HG02938 (cell line): ENCODE measurements around the gene IVD.

Source experiments
- ATAC-seq: cut with Tn5 transposase; IDR thresholded peaks from one replicate; pipeline ENCODE4 v1.9.1; 2021; ENCODE audit warnings: mild to moderate bottlenecking, moderate library complexity; ENCODE audit not compliant: unreplicated experiment

The IVD gene

GRCh38 chr15:40456299-40456712 is 50.7 kb downstream of the IVD start:
- no peak for ATAC-seq

GRCh38 chr15:40456738-40457137 is 51.1 kb downstream of the IVD start:
- no peak for ATAC-seq

- no peak for ATAC-seq
Observed at GRCh38 chr15:40458495-40459371, 53.1 kb downstream of the IVD start.

- ATAC-seq, result no peak
Observed at GRCh38 chr15:40459391-40460015, 53.9 kb downstream of the IVD start.

GRCh38 chr15:40460404-40460803 is 54.8 kb downstream of the IVD start:
- no peak for ATAC-seq

GRCh38 chr15:40461958-40462357 is 56.4 kb downstream of the IVD start:
- ATAC-seq, result no peak

- no peak for ATAC-seq
Observed at GRCh38 chr15:40463279-40463678, 57.7 kb downstream of the IVD start.

- ATAC-seq, result no peak
Observed at GRCh38 chr15:40463886-40464545, 58.4 kb downstream of the IVD start.

- no peak for ATAC-seq
Observed at GRCh38 chr15:40464595-40465185, 59.1 kb downstream of the IVD start.

GRCh38 chr15:40465939-40466338 is 60.3 kb downstream of the IVD start:
- ATAC-seq, result no peak

GRCh38 chr15:40466426-40467260 is 61.0 kb downstream of the IVD start:
- ATAC-seq, result no peak

GRCh38 chr15:40467261-40467615 is 61.6 kb downstream of the IVD start:
- no peak for ATAC-seq

- ATAC-seq, result no peak
Observed at GRCh38 chr15:40468898-40469331, 63.3 kb downstream of the IVD start.

- no peak for ATAC-seq
Observed at GRCh38 chr15:40469776-40470390, 64.3 kb downstream of the IVD start.

- ATAC-seq, result no peak
Observed at GRCh38 chr15:40470423-40471104, 65.0 kb downstream of the IVD start, which contains the start of gene CHST14. Gene CHST14, plus strand, starts transcription at chr15:40470984. Its CDS starts 230 bp downstream, at chr15:40471214.
